Mucosa of descending colon (tissue), 3 donors: ENCODE results near the gene MCC. TPM values are rescaled to one million over a fixed set of nuclear protein-coding genes. Genes with fewer than 3 reads are reported as not detected.

Experiments
- ATAC-seq: fragments of 200-7000 bp; cut with Tn5 transposase; one replicate; pipeline ENCODE4 v1.9.1; 2020; ENCODE audit warnings: mild to moderate bottlenecking, moderate library complexity
- DNase-seq, 3 donors: peaks; one replicate each; pipeline ENCODE4 v3.0.0-alpha.2; 2020
- H3K36me3 ChIP-seq: fragments of 200-600 bp; one replicate; pipeline ENCODE4 v1.8.0; 2021; ENCODE audit warnings: low read depth, mild to moderate bottlenecking
- H3K4me1 ChIP-seq: fragments of 200-600 bp; one replicate; pipeline ENCODE4 v1.8.0; 2021; ENCODE audit warnings: low read depth, mild to moderate bottlenecking
- H3K4me3 ChIP-seq: fragments of 200-600 bp; one replicate; pipeline ENCODE4 v1.8.0; 2021; ENCODE audit warnings: mild to moderate bottlenecking
- H3K9me3 ChIP-seq: fragments of 200-600 bp; one replicate; pipeline ENCODE4 v1.8.0; 2021; ENCODE audit warnings: mild to moderate bottlenecking
- intact Hi-C, 2 donors: fragments of 100-400 bp; cut with DNase I in 1 of 2; cut with micrococcal nuclease in 1 of 2; formaldehyde crosslinking; loops; one replicate each; pipeline versions ENCODE4 v1.11.0 to v1.11.1; 2022; cut with DNase I, micrococcal nuclease
- total RNA-seq, 3 donors: library from RNA; stranded (reverse); fragmentation: NEBNext Ultra II Directional in 2 of 3; extraction: Animal tissue kit (Norgen Biotek cat#: 25700) in 2 of 3; gene quantifications; one replicate each; pipeline versions ENCODE4 v1.2.1 to v1.2.4, GENCODE V29; 2021 to 2023
- TF ChIP-seq, protein P1 (sequence below): fragments of 200-600 bp; IDR thresholded peaks from one replicate; pipeline ENCODE4 v1.8.0; 2022; ENCODE audit warnings: antibody characterized with exemption, mild to moderate bottlenecking
- donor health status: DM: no; HTN: no; CAD: no; lungs with moderate emphysema.
- donor health status: DM: no; HTN: no; CAD: no.
- donor health status: DM: no; HTN: yes; CAD: no.

The MCC gene
- total RNA-seq, 3 donors from 2014 or later: 1.5 to 7.4 (median 4.4) TPM

- TF ChIP-seq, protein P1, sequence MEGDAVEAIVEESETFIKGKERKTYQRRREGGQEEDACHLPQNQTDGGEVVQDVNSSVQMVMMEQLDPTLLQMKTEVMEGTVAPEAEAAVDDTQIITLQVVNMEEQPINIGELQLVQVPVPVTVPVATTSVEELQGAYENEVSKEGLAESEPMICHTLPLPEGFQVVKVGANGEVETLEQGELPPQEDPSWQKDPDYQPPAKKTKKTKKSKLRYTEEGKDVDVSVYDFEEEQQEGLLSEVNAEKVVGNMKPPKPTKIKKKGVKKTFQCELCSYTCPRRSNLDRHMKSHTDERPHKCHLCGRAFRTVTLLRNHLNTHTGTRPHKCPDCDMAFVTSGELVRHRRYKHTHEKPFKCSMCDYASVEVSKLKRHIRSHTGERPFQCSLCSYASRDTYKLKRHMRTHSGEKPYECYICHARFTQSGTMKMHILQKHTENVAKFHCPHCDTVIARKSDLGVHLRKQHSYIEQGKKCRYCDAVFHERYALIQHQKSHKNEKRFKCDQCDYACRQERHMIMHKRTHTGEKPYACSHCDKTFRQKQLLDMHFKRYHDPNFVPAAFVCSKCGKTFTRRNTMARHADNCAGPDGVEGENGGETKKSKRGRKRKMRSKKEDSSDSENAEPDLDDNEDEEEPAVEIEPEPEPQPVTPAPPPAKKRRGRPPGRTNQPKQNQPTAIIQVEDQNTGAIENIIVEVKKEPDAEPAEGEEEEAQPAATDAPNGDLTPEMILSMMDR: no peak
- DNase-seq: no peak
- no peaks in the 10 kb centered on the region for H3K9me3 ChIP-seq
- H3K4me3 ChIP-seq: no peak overlapping the region
- intact Hi-C loops: no loop called here
- no peaks in the 10 kb centered on the region for H3K36me3 ChIP-seq
- ATAC-seq: no peak
- H3K4me1 ChIP-seq: no peaks in the 10 kb centered on the region
Observed at GRCh38 chr5:113048931-113049330, 439.3 kb downstream of the MCC start.

- intact Hi-C loops: no loop called here
- TF ChIP-seq, protein P1: no peak
- Histone ChIP-seq H3K36me3 (no peaks in the 10 kb centered on the region), H3K4me1 (no peaks in the 10 kb centered on the region), H3K9me3 (no peaks in the 10 kb centered on the region), H3K4me3 (no peak overlapping the region)
- DNase-seq (peak in 1 of 3 donors; percentile 14), ATAC-seq (peak; percentile 36)
Observed at GRCh38 chr5:113047733-113048652, 440.3 kb downstream of the MCC start.

DNA sequence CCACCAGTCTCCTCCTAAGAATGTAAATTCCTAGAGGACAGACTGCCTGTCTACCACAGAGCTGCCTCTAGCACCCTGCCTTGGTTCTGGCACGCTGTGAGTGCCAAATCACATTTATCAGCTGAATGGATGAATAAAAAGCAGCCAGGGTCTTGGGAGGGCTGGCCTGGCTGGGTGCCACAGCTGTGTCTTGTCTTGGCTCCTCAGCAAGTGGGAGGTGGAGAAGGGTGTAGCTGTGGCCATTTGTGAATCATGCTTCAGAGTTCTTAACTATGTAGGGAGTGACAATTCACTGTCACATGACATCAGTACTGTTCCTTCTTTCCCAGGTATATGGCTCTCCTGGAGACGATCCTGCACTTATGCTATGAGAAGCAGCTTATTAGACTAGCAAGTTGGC is 441.0 kb downstream of the MCC start:
- no peaks in the 10 kb centered on the region for H3K4me1 ChIP-seq
- peak; percentile 32 for ATAC-seq
- TF ChIP-seq, protein P1: no peak
- H3K36me3 ChIP-seq: no peaks in the 10 kb centered on the region
- H3K9me3 ChIP-seq: no peaks in the 10 kb centered on the region
- no peak for DNase-seq
- intact Hi-C loops: no loop called here
- H3K4me3 ChIP-seq: no peak overlapping the region

DNA sequence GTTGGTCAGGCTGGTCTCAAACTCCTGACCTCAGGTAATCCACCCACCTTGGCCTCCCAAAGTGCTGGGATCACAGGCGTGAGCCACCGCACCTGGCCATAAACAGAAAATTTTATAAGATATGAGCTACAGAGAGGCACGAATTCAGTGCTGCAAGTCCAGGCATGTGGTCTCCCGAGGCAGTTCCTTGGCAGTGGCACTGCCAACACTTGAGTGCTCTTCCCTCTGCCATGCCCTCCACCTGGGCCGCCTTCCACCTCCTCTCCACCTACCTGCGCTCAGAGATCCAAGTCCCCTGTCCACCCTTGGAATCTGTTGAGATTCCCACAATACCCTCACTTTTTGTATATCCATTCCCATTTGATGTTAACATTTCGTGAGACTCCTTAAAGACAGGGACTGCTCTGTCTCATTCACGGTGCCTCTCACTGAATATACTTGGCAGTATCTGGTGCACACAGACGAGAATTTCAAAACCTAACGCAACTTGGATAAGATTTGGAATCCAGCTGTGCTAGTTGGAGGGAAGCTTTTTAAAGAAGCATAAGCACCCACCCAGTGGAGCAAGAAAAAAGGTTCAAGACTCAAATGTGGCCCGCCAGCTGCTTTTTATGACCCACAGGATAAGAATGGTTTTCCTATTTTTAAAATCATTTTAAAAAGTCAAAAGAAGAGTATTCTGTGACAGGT is 443.3 kb downstream of the MCC start:
- no peak overlapping the region for H3K4me3 ChIP-seq
- H3K9me3 ChIP-seq: no peaks in the 10 kb centered on the region
- intact Hi-C loops: no loop called here
- TF ChIP-seq, protein P1: no peak
- H3K36me3 ChIP-seq: no peaks in the 10 kb centered on the region
- ATAC-seq (no peak), DNase-seq (no peak)
- no peaks in the 10 kb centered on the region for H3K4me1 ChIP-seq

GRCh38 chr5:113043491-113043931 is 444.7 kb downstream of the MCC start:
- ATAC-seq (peak; percentile 28), DNase-seq (no peak)
- Histone ChIP-seq H3K9me3 (no peaks in the 10 kb centered on the region), H3K4me3 (no peak overlapping the region), H3K4me1 (no peaks in the 10 kb centered on the region), H3K36me3 (no peaks in the 10 kb centered on the region)
- TF ChIP-seq, protein P1: no peak
- intact Hi-C loops: no loop called here
